ENCODE measurements around the gene INPP5D. TPM values are rescaled to one million over a fixed set of nuclear protein-coding genes. Genes with fewer than 3 reads are reported as not detected.
A peak's percentile ranks its signal among the peaks of the same experiment; 100 is the strongest.

INPP5D gene
- total RNA-seq, 1 experiment from 2014 or later = 17.2 TPM

- TF ChIP-seq ATF3 (CRISPR knock-in tag; conservative IDR thresholded peaks at IDR 0.05) (no peak), FOXJ3 (CRISPR knock-in tag; IDR thresholded peaks at IDR 0.05; ENCODE audit: borderline replicate concordance) (no peak), USF1 (CRISPR knock-in tag; IDR thresholded peaks at IDR 0.05) (no peak), ATF6 (CRISPR knock-in tag; IDR thresholded peaks at IDR 0.05) (no peak), TEAD1 (CRISPR knock-in tag; IDR thresholded peaks at IDR 0.05) (no peak), AFF4 (CRISPR knock-in tag; IDR thresholded peaks at IDR 0.05; ENCODE audit: borderline replicate concordance) (no peak), CTCF (IDR thresholded peaks at IDR 0.05) (no peak), ZNF138 (CRISPR knock-in tag; conservative IDR thresholded peaks at IDR 0.05) (no peak), KAT7 (CRISPR knock-in tag; IDR thresholded peaks at IDR 0.05; ENCODE audit: borderline replicate concordance) (no peak), ZNF263 (CRISPR knock-in tag; IDR thresholded peaks at IDR 0.05; ENCODE audit: low read depth) (no peak)
Measured at GRCh38 chr2:233074106-233074505, 14.0 kb downstream of the INPP5D start (continued).

GRCh38 chr2:233075141-233075965 lies 15.2 kb downstream of the INPP5D start:
- ATAC-seq (peak; percentile 62), DNase-seq (ENCODE audit: low spot score) (no peak)
- CTCF ChIA-PET = interaction anchor here (0.6 to 1.5 kb wide), 8 partner anchors 15 to 368 kb away, joined by 3 to 7 read pairs (median 4); partner anchors contain the start of genes ATG16L1 and INPP5D
- Mint-ChIP-seq H3K27me3 (ENCODE audit: low read depth) (no peaks in the 10 kb centered on the region), H3K9me3 (peaks cover 9% of the 10 kb centered on the region), H3K4me3 (no peak overlapping the region), H3K4me1 (peaks cover 7% of the 10 kb centered on the region; the same call in 1 of the 2 replicates), H3K27ac (no peak overlapping the region), H3K36me3 (peaks cover 3% of the 10 kb centered on the region; the same call in 1 of the 2 replicates)
- TF ChIP-seq E2F4 (CRISPR knock-in tag; IDR thresholded peaks at IDR 0.05; ENCODE audit: borderline replicate concordance, low read depth) (no peak), ATF2 (CRISPR knock-in tag; IDR thresholded peaks at IDR 0.05; ENCODE audit: borderline replicate concordance, low read depth) (no peak)
- POLR2A ChIA-PET = no interaction called here

Measured in WTC11 (cell line).